KMS-11 (cell line): ENCODE measurements around the gene GRAP.

Source experiments
- H2AFZ ChIP-seq: fragments of 200-600 bp; sonication (generic); 2 replicates; pipeline ENCODE4 v1.6.1; 2016; ENCODE audit warnings: antibody characterized with exemption, mixed run types, low read depth
- H3K27ac ChIP-seq: fragments of 200-600 bp; sonication (generic); 2 replicates; pipeline ENCODE4 v1.6.1; 2016; ENCODE audit warnings: mild to moderate bottlenecking, mixed run types
- H3K27me3 ChIP-seq: fragments of 200-600 bp; sonication (generic); 2 replicates; pipeline ENCODE4 v1.6.1; 2017; ENCODE audit warnings: mild to moderate bottlenecking, low read depth, mixed run types, moderate library complexity; ENCODE audit not compliant: insufficient read depth
- H3K36me3 ChIP-seq: fragments of 200-600 bp; sonication (generic); 2 replicates; pipeline ENCODE4 v1.6.1; 2017; ENCODE audit warnings: mild to moderate bottlenecking, mixed run types; ENCODE audit not compliant: insufficient read depth
- H3K4me1 ChIP-seq: fragments of 200-600 bp; sonication (generic); 2 replicates; pipeline ENCODE4 v1.6.1; 2016; ENCODE audit warnings: mild to moderate bottlenecking, low read depth, mixed run types; ENCODE audit not compliant: poor library complexity, severe bottlenecking
- H3K4me2 ChIP-seq: fragments of 200-600 bp; sonication (generic); 2 replicates; pipeline ENCODE4 v1.7.0; 2016; ENCODE audit warnings: mild to moderate bottlenecking, mixed run types
- H3K4me3 ChIP-seq: fragments of 200-600 bp; sonication (generic); IDR thresholded peaks from 2 replicates; pipeline ENCODE4 v1.6.1; 2017; ENCODE audit warnings: low read depth, low read length, mixed read lengths; ENCODE audit not compliant: insufficient read depth
- H3K79me2 ChIP-seq: fragments of 200-600 bp; sonication (generic); 2 replicates; pipeline ENCODE4 v1.6.1; 2016; ENCODE audit warnings: low read depth, mixed run types; ENCODE audit not compliant: insufficient read depth
- H3K9ac ChIP-seq: fragments of 200-600 bp; sonication (generic); 2 replicates; pipeline ENCODE4 v1.6.1; 2016; ENCODE audit warnings: mild to moderate bottlenecking, mixed run types
- H4K20me1 ChIP-seq: fragments of 200-600 bp; sonication (generic); 2 replicates; pipeline ENCODE4 v1.6.1; 2016; ENCODE audit warnings: mild to moderate bottlenecking, mixed run types; ENCODE audit not compliant: insufficient read depth
- TF ChIP-seq, protein P1 (sequence below): fragments of 200-600 bp; sonication (generic); conservative IDR thresholded peaks from 2 replicates; pipeline ENCODE4 v1.6.1; 2017; ENCODE audit warnings: low read depth, mild to moderate bottlenecking, antibody characterized with exemption, low read length, moderate library complexity, mixed read lengths

Gene GRAP

DNA sequence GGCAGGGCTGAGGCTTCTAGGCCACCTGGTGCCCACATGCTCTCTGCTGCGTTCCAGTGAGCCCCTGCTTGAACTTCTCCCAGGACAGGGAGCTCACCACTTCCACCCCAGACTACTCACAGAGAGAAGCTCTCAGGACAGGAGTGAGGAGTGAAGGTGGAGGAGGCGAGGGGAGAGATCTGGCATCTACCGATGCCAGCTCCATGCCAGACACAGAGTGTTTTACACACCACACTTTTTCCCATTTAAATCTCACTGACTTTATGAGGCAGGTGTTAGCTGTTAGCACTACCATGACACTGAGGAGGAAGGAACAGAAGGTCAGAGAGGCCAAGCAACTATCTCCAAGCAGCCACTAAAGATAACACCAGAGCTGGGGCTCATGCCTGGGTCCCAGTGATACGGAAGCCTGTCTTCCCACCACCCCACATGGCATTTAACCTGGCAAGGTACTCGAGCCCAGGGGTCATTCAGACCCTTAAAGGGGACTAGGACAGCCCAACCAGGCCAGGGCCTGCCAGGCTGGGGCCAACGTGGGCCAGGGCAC is 49.0 kb downstream of the GRAP start:
- Histone ChIP-seq H4K20me1 (no peaks in the 10 kb centered on the region), H3K9ac (no peak overlapping the region), H3K79me2 (no peaks in the 10 kb centered on the region), H3K4me3 (no peak overlapping the region), H3K4me1 (peaks cover 6% of the 10 kb centered on the region), H3K27me3 (no peaks in the 10 kb centered on the region), H3K4me2 (no peak overlapping the region), H3K27ac (no peak overlapping the region), H2AFZ (no peak overlapping the region), H3K36me3 (no peaks in the 10 kb centered on the region)
- TF ChIP-seq, protein P1, sequence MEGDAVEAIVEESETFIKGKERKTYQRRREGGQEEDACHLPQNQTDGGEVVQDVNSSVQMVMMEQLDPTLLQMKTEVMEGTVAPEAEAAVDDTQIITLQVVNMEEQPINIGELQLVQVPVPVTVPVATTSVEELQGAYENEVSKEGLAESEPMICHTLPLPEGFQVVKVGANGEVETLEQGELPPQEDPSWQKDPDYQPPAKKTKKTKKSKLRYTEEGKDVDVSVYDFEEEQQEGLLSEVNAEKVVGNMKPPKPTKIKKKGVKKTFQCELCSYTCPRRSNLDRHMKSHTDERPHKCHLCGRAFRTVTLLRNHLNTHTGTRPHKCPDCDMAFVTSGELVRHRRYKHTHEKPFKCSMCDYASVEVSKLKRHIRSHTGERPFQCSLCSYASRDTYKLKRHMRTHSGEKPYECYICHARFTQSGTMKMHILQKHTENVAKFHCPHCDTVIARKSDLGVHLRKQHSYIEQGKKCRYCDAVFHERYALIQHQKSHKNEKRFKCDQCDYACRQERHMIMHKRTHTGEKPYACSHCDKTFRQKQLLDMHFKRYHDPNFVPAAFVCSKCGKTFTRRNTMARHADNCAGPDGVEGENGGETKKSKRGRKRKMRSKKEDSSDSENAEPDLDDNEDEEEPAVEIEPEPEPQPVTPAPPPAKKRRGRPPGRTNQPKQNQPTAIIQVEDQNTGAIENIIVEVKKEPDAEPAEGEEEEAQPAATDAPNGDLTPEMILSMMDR = no peak

DNA sequence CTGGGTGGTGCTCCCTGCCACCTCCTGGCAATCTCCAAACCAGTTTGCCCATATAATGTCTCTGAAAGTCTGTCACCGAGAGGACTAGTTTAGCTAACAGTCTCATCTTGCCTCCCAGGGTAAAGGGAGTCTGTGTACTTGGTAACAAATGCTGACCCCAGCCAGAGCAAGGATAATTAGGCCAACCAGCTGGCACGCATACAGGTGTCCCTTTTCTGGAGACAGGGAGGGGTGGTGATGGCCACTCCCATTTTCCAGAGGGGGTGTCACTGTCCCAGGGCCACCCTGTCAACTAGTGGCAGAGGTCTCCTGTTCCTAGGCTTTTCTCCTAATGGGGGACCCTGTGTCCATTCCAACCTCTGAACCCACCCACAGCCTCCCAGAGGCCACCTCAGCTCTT is 50.3 kb downstream of the GRAP start:
- TF ChIP-seq, protein P1 = no peak
- Histone ChIP-seq H4K20me1 (no peaks in the 10 kb centered on the region), H3K4me1 (peaks cover 8% of the 10 kb centered on the region), H3K4me2 (no peak overlapping the region), H3K4me3 (no peak overlapping the region), H3K27ac (no peak overlapping the region), H3K79me2 (no peaks in the 10 kb centered on the region), H3K9ac (no peak overlapping the region), H2AFZ (no peak overlapping the region), H3K27me3 (no peaks in the 10 kb centered on the region), H3K36me3 (no peaks in the 10 kb centered on the region)

DNA sequence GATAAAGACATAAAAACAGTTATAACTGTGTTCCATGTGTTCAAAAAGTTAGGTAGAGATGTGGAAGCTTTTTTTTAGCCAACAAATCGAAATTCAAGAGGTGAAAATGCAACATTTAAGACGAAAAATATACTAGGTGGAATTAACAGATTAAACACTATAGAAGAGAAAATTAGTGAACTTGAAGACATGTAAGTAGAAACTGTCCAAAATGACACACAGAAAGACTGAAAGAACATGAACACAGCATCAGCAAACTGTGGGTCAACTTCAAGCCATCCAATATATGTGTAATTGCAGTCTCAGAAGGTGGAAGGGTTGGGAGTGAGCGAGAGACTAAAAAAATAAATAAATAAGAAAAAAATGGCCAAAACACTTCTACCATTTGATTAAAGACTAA is 51.5 kb downstream of the GRAP start:
- no peaks in the 10 kb centered on the region for H3K79me2 ChIP-seq
- H2AFZ ChIP-seq = no peak overlapping the region
- no peak overlapping the region for H3K4me2 ChIP-seq
- TF ChIP-seq, protein P1 = no peak
- no peak overlapping the region for H3K4me3 ChIP-seq
- H3K9ac ChIP-seq = no peak overlapping the region
- no peaks in the 10 kb centered on the region for H3K27me3 ChIP-seq
- H4K20me1 ChIP-seq = no peaks in the 10 kb centered on the region
- H3K4me1 ChIP-seq = peaks cover 8% of the 10 kb centered on the region
- no peaks in the 10 kb centered on the region for H3K36me3 ChIP-seq
- H3K27ac ChIP-seq = no peak overlapping the region

DNA sequence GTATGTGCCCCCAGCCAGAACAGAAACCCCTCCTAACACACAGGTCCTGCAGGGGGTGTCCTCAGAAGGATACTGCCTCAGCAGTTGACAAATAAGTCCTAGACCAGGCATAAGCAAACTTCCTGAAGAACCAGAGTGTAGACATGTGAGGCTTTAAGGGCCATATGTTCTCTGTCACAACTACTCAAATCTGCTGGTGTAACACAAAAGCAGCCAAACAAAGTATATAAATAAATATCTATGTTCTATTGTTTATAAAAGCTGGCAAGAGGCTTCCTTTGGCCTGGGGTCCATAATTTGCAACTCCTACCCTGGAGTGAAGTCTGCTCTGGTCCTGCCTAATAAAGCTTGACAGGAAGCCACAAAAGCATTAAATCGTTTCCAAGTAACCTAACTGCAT is 52.1 kb downstream of the GRAP start:
- Histone ChIP-seq H3K4me3 (no peak overlapping the region), H3K27me3 (no peaks in the 10 kb centered on the region), H3K27ac (no peak overlapping the region), H3K79me2 (no peaks in the 10 kb centered on the region), H3K4me2 (no peak overlapping the region), H3K4me1 (peaks cover 8% of the 10 kb centered on the region), H3K9ac (no peak overlapping the region), H4K20me1 (no peaks in the 10 kb centered on the region), H3K36me3 (no peaks in the 10 kb centered on the region), H2AFZ (no peak overlapping the region)
- TF ChIP-seq, protein P1 = no peak
